Bronchial epithelial cell (primary cell): ENCODE data around the gene LAMA5. TPM values are rescaled to one million over a fixed set of nuclear protein-coding genes. Genes with fewer than 3 reads are reported as not detected.
"Not testable (repeated sequence)": the region's sequence is repeated elsewhere in the genome, so short reads cannot be mapped to it uniquely, and the experiment has no call there.

Experiments used
- DNase-seq: peaks from one replicate; pipeline ENCODE4 v3.0.0-alpha.2; 2010; ENCODE audit warnings: low read depth
- FAIRE-seq: peaks from 2 replicates; lab custom pipeline; 2011; peaks lifted over from hg19 to GRCh38; lab: Jason Lieb, UNC
- H3K27me3 ChIP-seq: 2 replicates; pipeline ENCODE4 v1.5.1; 2011; ENCODE audit warnings: low read length; ENCODE audit not compliant: control insufficient read depth, insufficient read depth
- H3K36me3 ChIP-seq: 2 replicates; pipeline ENCODE4 v1.5.1; 2011; ENCODE audit warnings: low read length; ENCODE audit not compliant: control insufficient read depth, insufficient read depth
- H3K4me3 ChIP-seq: 2 replicates; pipeline ENCODE4 v1.5.1; 2011; ENCODE audit warnings: mild to moderate bottlenecking, low read depth, low read length, control low read depth
- total RNA-seq: library from RNA; depleted of rRNA; stranded (reverse); fragments of >200 nt; gene quantifications from 2 replicates; pipeline ENCODE4 v1.2.1, GENCODE V29; 2014
- TF ChIP-seq, protein P1 (sequence below): IDR thresholded peaks from 2 replicates; pipeline ENCODE4 v1.5.1; 2011; ENCODE audit warnings: mild to moderate bottlenecking, moderate library complexity, low read length, control low read depth, inconsistent platforms; ENCODE audit not compliant: insufficient read depth, severe bottlenecking

The LAMA5 gene
- total RNA-seq, 1 donor from 2014 or later: 61.6 TPM

DNA sequence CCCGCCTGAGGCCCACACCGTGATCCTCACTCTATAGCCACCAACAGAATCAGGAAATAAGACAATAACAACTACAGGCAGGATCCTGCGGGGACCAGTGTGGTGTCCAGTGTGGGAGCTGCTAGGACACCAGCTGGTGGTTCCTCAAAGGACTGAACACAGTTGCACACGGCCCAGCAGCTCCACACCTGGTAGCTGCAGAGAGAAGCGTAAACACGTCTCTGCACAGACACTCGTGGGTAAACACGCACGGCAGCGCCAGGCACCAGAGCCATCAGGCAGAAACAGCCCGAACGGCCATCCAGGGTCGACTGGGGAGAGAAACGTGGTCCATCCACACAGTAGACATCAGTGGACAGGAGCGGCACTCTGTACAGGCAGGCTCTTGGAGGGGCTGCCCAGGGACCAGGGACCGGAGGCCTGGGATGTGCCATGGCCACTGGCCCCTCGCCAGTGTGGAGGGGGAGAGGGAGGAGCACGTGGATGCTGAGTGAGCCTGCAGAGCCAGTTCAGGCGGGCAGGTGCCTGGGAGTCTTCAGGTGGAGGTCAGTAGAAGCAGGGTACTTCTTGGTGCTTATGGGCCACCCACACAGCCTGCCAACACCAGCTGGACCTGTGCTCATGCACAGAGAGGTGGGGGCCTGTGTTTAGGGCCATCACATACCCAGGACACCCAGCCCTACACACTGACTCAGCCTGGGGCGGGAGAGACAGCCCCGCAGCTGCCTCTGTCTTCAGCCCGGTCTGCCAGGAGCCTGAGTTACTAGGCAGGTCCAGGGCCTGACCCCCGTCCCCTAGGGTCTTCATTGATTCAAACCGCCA is 7.4 kb upstream of the LAMA5 start:
- H3K36me3 ChIP-seq: no peaks in the 10 kb centered on the region
- no peak for DNase-seq
- FAIRE-seq: no peak
- H3K4me3 ChIP-seq: no peak overlapping the region
- no peaks in the 10 kb centered on the region for H3K27me3 ChIP-seq
- TF ChIP-seq, protein P1, sequence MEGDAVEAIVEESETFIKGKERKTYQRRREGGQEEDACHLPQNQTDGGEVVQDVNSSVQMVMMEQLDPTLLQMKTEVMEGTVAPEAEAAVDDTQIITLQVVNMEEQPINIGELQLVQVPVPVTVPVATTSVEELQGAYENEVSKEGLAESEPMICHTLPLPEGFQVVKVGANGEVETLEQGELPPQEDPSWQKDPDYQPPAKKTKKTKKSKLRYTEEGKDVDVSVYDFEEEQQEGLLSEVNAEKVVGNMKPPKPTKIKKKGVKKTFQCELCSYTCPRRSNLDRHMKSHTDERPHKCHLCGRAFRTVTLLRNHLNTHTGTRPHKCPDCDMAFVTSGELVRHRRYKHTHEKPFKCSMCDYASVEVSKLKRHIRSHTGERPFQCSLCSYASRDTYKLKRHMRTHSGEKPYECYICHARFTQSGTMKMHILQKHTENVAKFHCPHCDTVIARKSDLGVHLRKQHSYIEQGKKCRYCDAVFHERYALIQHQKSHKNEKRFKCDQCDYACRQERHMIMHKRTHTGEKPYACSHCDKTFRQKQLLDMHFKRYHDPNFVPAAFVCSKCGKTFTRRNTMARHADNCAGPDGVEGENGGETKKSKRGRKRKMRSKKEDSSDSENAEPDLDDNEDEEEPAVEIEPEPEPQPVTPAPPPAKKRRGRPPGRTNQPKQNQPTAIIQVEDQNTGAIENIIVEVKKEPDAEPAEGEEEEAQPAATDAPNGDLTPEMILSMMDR: no peak

GRCh38 chr20:62373631-62374179 is 6.6 kb upstream of the LAMA5 start:
- not testable (repeated sequence) for DNase-seq, H3K4me3 ChIP-seq, H3K36me3 ChIP-seq, FAIRE-seq, H3K27me3 ChIP-seq

- TF ChIP-seq, protein P1: no peak
- FAIRE-seq (no peak), DNase-seq (no peak)
- Histone ChIP-seq H3K36me3 (no peaks in the 10 kb centered on the region), H3K27me3 (no peaks in the 10 kb centered on the region), H3K4me3 (no peak overlapping the region)
Observed at GRCh38 chr20:62372042-62372993, 5.2 kb upstream of the LAMA5 start.

GRCh38 chr20:62371588-62372041 is 4.5 kb upstream of the LAMA5 start:
- TF ChIP-seq, protein P1: no peak
- no peaks in the 10 kb centered on the region for H3K36me3 ChIP-seq
- FAIRE-seq: no peak

DNA sequence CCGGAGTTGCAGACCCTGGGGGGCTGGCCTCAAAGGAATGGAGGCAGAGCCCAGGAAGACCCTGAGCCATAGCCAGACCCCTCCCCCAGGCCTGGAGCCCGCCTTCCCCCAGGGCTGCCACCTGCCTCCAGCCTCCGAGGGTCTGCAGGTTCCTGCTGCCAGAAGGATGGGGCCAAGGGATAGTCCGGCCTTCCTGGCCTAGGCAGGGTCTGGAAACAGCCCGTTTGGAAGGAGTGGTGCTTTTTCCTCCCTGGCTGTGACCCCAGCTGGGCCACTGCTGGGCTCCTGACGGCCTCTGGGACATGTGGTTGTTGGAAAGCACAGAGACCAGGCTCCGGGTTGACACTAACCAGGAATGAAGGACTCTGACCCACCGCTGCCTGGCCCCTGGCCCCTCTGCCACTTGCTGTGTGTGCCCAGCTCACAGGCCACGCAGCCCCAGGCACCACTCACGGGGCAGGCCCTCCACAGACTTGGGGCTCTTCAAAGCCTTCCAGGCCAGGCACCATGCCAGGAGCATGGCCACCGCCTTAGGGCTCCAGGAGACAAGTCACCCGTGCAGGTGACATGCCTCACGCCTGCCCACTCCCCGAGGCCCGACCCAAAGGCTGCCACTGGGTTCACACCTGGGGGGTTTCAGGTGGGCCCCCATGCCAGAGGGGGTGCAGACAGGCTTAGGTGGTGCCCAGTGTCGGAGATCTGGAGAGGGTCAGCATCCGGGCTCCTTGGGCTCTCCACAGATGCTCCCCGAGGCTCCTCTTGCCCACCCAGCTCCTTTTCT is 3.9 kb upstream of the LAMA5 start:
- peaks cover 1% of the 10 kb centered on the region for H3K36me3 ChIP-seq
- TF ChIP-seq, protein P1: no peak
- no peak for DNase-seq
- H3K27me3 ChIP-seq: no peaks in the 10 kb centered on the region
- H3K4me3 ChIP-seq: no peak overlapping the region
- no peak for FAIRE-seq

More at GRCh38 chr20:62371588-62372041, 4.5 kb upstream of the LAMA5 start:
- no peak for DNase-seq
- Histone ChIP-seq H3K27me3 (no peaks in the 10 kb centered on the region), H3K4me3 (no peak overlapping the region)
